ENCODE results near the gene BCL10.

The BCL10 gene

DNA sequence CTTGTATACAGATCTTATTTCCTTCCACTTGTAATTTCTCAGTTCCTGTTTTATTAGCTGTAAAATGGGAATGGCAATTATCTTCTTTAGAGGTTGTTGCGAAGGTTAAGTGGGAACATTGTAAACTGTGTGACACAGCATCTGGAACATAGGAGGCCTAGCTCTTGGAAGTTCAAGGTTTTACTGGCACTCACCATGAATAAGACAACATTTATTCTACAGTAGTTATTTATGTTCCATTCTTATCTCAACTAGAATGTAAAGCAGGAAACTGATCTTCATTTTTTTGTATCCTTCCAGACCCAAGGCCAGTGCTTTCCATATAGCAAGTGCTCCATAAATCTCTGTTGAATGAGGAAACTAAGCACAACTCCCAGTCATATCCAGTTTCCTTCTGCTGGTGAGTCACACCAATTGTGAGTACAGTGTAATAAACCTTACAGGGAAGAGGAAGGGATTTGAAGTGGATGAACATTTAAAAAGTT is 1.4 kb downstream of the BCL10 start:
- TF ChIP-seq CTCF (IDR thresholded peaks at IDR 0.05; ENCODE audit: control extremely low read depth, extremely low read depth, low read depth, missing control alignments), result no peak
- DNase-seq (ENCODE audit: extremely low spot score), result no peak
- CTCF ChIA-PET, result interaction anchor here (1.0 to 12.0 kb wide), 6 partner anchors 14 to 330 kb away, joined by 4 to 203 read pairs (median 8); partner anchors contain the start of gene C1orf52
- POLR2A ChIA-PET, result interaction anchor here (1.7 kb wide), 1 partner anchor 16 kb away, joined by 9 read pairs; the partner anchor contains the start of gene C1orf52

- DNase-seq (ENCODE audit: extremely low spot score), result no peak
- TF ChIP-seq CTCF (IDR thresholded peaks at IDR 0.05; ENCODE audit: control extremely low read depth, extremely low read depth, low read depth, missing control alignments), result no peak
- POLR2A ChIA-PET, result no interaction called here
- CTCF ChIA-PET, result interaction anchor here (1.2 to 12.0 kb wide), 3 partner anchors 12 to 164 kb away, joined by 3 to 203 read pairs (median 5); partner anchors contain the start of gene C1orf52
Observed at GRCh38 chr1:85273397-85273796, 3.0 kb downstream of the BCL10 start.

GRCh38 chr1:85268801-85269585 is 7.4 kb downstream of the BCL10 start:
- ChIA-PET POLR2A (interaction anchor here (0.7 to 1.4 kb wide), 2 partner anchors 10 to 1350 kb away, joined by 5 to 6 read pairs; partner anchors contain the start of gene C1orf52), CTCF (interaction anchor here (1.2 to 12.0 kb wide), 3 partner anchors 7 to 324 kb away, joined by 4 to 203 read pairs (median 4); partner anchors contain the start of genes BCL10 and C1orf52)
- TF ChIP-seq CTCF (IDR thresholded peaks at IDR 0.05; ENCODE audit: control extremely low read depth, extremely low read depth, low read depth, missing control alignments), result no peak
- no peak for DNase-seq (ENCODE audit: extremely low spot score)

DNA sequence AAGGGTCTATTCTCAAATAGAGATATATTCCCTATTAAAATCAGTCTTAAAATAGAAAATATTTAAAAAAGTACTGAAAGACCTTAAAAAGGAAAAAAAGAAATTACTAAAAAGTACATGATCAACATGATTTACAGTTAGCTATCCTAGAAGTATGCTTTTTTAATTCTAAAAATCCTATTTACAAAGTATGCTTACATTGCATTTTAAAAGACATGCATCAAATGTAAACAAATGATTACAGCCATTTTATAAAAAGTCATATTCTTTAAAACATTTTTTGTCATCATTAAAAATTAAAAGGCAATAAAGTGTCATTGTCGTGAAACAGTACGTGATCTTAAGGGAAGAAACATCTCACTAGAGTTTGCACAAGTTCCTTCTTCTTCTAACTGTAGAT is 9.1 kb downstream of the BCL10 start:
- CTCF ChIA-PET, result interaction anchor here (1.2 to 12.0 kb wide), 3 partner anchors 6 to 12 kb away, joined by 4 to 203 read pairs (median 4); partner anchors contain the start of genes BCL10 and C1orf52
- no peak for TF ChIP-seq CTCF (IDR thresholded peaks at IDR 0.05; ENCODE audit: control extremely low read depth, extremely low read depth, low read depth, missing control alignments)
- no peak for DNase-seq (ENCODE audit: extremely low spot score)
- POLR2A ChIA-PET, result no interaction called here

DNA sequence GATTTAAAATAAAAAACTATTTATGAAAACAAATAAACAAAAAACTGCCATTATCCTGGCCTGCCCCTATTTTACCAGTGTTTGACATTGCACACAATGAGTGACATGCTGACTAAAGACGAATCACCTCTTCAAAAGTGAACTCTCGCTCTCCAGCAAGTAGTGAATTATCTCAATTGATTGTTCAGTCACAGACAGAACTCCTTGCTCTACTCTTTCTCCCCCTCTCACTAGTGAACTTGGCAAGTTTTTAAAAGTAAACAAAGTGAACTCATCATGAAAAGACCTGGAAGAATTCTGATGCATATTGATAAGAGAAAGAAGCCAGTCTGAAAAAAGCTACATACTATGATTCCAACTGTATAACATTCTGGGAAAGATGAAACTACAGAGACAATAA is 12.3 kb downstream of the BCL10 start:
- no peak for TF ChIP-seq CTCF (IDR thresholded peaks at IDR 0.05; ENCODE audit: control extremely low read depth, extremely low read depth, low read depth, missing control alignments)
- CTCF ChIA-PET, result interaction anchor here (1.0 to 11.1 kb wide), 4 partner anchors 9 to 319 kb away, joined by 3 to 203 read pairs (median 96); partner anchors contain the start of gene BCL10
- no peak for DNase-seq (ENCODE audit: extremely low spot score)
- POLR2A ChIA-PET, result no interaction called here

DNA sequence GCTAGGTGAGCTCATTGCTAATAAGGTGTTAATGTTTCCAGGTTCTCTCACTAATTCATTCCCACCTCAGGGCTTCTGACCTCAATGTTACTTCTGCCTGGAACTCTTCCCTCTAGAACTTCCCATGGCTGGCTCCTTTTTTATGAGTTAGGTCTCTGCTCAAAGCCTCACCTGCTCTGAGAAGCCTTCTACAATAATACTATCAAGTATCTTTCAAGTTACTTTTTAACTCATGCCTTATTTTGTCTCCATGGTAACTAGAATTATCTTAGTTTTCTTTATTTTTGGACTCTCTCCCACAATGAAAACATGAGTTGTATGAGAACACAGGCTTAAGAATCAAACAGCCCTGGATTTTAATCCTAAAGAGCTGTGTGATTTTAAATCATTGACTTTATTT is 13.4 kb downstream of the BCL10 start:
- no peak for TF ChIP-seq CTCF (IDR thresholded peaks at IDR 0.05; ENCODE audit: control extremely low read depth, extremely low read depth, low read depth, missing control alignments)
- ChIA-PET POLR2A (interaction anchor here (1.4 kb wide), 1 partner anchor 13 kb away, joined by 5 read pairs; the partner anchor contains the start of gene BCL10), CTCF (interaction anchor here (1.0 to 11.1 kb wide), 6 partner anchors 10 to 317 kb away, joined by 3 to 203 read pairs (median 7); partner anchors contain the start of gene BCL10)
- DNase-seq (ENCODE audit: extremely low spot score), result no peak
